ENCODE results near the gene CCR8.
"Not testable (repeated sequence)": the region's sequence is repeated elsewhere in the genome, so short reads cannot be mapped to it uniquely, and the experiment has no call there.

GRCh38 chr3:39321574-39321983, 7.9 kb upstream of the CCR8 start:
- TF ChIP-seq, protein P1, sequence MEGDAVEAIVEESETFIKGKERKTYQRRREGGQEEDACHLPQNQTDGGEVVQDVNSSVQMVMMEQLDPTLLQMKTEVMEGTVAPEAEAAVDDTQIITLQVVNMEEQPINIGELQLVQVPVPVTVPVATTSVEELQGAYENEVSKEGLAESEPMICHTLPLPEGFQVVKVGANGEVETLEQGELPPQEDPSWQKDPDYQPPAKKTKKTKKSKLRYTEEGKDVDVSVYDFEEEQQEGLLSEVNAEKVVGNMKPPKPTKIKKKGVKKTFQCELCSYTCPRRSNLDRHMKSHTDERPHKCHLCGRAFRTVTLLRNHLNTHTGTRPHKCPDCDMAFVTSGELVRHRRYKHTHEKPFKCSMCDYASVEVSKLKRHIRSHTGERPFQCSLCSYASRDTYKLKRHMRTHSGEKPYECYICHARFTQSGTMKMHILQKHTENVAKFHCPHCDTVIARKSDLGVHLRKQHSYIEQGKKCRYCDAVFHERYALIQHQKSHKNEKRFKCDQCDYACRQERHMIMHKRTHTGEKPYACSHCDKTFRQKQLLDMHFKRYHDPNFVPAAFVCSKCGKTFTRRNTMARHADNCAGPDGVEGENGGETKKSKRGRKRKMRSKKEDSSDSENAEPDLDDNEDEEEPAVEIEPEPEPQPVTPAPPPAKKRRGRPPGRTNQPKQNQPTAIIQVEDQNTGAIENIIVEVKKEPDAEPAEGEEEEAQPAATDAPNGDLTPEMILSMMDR (IDR thresholded peaks at IDR 0.05): not testable (repeated sequence)
- not testable (repeated sequence) for TF ChIP-seq POLR2A (IDR thresholded peaks at IDR 0.05)

Data from Peyer's patch (tissue), 4 donors.